HG03354 (cell line): Measurements from ENCODE around the gene SH3RF2.

Experiments used
- ATAC-seq: cut with Tn5 transposase; IDR thresholded peaks from one replicate; pipeline ENCODE4 v1.9.1; 2021; ENCODE audit warnings: mild to moderate bottlenecking; ENCODE audit not compliant: unreplicated experiment, poor library complexity, severe bottlenecking

Gene SH3RF2

DNA sequence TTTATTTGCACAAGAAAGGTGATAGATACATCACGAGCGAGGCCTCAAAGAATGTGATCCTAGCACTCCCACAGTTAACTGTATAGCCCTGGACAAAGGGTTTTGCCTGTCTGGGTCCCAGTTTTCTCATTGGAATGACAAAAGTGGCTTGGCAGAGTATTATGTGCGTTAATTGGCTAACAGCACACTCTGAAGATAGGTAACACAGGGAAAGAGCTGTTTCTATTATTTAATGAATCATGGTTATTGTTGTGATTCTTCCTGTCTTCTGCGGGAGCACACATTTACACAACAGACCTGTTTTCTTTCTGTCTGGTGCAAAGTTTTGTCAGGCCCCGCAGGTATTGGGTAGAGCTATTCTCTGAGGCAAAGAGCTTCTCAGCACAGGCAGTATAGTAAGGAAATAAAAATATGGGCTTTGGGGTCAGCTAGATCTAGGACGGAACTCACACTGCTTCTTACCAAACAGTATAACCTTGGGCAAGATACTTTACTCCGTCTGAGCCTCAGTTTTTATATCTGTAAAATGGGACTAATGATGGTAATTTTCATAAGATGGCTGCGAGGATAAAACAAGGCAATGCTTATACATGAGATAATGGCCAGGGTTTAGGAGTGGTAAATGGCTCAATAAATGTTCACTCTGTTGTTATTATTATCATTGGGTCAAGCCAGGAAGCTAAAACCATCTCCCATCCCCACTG lies 90.1 kb downstream of the SH3RF2 start:
- ATAC-seq = no peak

- no peak for ATAC-seq
Observed at GRCh38 chr5:146027751-146028150, 91.4 kb downstream of the SH3RF2 start.

DNA sequence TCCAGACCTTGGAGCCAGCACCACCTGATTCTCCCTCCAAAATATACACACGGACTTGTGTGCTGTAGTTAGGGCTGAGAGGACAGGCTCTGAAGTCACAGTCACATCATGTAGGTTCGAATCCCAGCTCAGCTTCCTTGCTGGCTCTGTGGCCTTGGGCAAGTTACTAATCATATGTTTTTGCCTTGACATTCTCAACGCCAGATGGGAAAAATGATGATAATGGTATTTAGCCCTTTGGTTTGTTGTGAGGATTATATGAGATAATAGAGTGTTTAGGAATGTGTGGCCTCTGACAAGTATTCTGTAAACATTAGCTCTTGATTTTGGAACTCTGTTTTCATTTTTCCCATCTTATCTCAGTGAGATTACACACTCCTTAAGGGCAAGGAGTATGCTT lies 96.5 kb downstream of the SH3RF2 start:
- ATAC-seq = no peak

DNA sequence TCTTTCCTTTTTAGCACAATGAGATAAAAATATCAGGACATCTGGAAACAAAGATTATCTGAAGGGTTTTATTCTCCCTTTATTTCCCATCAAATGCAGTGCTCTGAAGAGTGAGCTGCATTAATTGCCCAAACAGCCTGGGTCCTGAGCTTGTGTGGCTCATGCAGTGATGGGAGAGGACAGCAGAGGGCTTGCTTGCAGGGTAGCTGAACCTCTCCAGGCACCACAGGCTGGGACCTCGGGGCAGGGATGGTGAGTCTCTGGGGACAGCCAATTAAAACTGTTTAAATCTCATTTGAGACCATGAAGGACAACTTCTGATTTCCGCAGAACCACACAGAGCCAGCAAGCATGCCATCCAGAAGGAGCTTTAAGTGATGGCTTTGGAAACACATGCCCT lies 97.7 kb downstream of the SH3RF2 start:
- ATAC-seq = no peak

GRCh38 chr5:146034605-146035004 lies 98.2 kb downstream of the SH3RF2 start:
- ATAC-seq = no peak

- ATAC-seq = no peak
Observed at GRCh38 chr5:146039420-146039819, 103.0 kb downstream of the SH3RF2 start.

DNA sequence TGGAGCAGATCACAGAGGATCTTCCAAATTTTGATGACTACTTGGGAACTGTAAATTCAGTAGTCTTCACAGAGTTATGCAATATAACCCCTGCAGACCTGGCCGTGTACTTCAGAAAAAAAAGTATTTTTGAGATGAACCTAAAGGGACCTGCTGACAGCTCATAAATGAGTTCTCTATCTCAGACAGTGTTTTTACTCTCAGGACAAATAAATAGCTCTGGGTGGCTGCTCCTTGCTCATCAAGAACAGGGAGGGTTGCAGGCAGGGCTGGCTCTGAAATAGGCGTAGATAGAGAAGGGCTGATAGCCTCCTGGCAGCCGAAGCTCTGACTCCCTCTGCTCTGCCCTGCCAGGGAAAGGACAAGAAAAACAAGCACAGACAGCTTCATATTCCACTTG lies 104.1 kb downstream of the SH3RF2 start:
- no peak for ATAC-seq

- ATAC-seq = peak; percentile 86
Observed at GRCh38 chr5:146041180-146041789, 104.9 kb downstream of the SH3RF2 start.

DNA sequence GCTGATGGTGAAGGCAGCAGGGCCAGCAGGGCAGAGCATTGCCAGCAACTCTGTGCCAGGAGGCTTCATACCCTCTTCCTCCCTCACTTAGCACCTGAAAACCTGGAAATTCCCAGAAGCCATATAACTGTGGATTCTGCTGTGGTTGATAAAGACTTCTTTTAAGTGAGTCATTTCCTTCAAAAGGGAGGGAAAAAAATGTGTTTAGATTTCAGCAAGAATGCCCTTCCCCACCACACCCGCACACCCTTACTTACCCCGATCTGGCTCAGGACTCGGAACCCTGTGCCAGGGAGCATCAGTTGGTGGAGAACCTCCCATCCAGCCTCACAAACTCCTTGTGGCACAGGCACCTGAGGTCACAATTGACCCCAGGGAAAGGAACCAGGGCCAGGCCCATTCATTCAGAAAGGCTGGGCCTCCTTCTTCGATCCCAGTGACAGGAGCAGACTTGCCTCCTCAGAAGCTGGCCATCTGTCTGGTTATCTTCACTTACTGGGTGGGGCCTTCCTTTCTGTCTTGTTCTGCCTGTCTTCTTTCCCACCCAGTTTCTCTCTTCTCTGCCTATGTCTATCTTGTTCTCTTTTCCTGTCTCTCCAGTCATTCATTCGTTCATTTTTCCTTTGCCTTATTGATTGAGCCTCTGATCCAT lies 106.4 kb downstream of the SH3RF2 start:
- no peak for ATAC-seq

DNA sequence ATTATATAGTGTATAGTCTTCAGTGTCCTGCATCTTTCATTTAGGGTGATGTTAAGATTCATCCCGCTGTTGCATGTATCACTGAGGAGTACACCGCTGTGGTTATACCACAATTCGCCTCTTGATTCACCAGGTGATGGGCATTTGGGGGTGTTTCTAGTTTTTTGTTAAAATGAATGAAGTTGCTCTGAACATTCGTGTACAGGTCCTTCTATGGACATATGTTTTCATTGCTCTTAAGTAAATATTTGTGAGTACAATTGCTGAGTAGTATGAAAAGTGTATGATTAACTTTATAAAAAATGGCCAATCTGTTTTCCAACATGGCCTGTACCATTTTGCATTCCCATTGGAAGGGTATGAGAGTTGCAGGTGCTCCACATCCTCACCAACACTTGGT lies 107.3 kb downstream of the SH3RF2 start:
- no peak for ATAC-seq

DNA sequence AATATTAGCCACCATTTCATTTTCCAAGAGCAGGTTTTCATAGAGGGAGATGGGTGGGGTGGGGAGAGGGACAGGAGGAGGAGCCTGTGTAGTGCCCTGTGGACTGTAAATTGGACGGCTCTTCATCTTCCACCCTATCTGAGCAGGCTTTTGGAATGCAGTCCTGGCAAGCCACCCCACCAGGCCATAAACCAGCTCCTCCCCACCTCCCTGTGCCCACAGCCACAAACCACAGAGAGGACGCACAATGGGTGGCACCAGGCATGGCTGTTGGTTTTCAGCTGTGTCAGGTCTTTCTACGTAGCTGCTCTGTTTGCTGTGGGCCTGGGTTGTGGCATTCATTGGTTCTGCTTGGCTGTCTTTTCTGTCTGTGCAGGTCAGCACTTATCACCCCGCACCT lies 111.0 kb downstream of the SH3RF2 start:
- no peak for ATAC-seq

DNA sequence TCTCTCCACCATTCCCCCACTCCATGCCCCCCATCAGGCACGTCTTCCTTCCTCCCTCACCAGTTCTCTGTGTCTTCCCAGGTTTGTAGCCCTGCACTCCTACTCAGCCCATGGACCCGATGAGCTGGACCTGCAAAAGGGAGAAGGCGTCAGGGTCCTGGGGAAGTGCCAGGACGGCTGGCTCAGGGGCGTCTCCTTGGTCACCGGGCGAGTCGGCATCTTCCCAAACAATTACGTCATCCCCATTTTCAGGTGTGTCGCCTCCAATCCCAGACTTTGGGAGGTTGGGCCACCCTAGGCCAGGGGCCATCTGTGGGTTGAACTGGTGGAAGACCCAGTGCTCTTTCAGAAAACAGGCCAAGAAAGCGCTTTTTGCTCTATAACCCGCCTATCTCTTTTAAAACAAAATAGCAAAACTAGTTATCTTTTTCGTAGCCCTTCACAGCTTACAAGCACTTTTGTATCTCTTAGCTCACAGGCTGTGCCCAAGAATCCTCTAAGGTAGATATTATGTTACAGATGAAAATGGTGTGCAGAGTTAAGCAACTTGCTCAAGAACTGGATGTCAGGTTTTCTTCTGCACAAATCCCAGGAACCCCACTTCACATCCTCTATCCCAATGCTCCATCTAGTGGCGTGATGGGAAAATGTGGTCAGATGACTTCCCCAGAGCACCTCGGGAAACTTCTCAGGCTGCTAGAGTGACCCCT lies 112.8 kb downstream of the SH3RF2 start:
- no peak for ATAC-seq

- no peak for ATAC-seq
Observed at GRCh38 chr5:146049704-146050026, 113.3 kb downstream of the SH3RF2 start.

DNA sequence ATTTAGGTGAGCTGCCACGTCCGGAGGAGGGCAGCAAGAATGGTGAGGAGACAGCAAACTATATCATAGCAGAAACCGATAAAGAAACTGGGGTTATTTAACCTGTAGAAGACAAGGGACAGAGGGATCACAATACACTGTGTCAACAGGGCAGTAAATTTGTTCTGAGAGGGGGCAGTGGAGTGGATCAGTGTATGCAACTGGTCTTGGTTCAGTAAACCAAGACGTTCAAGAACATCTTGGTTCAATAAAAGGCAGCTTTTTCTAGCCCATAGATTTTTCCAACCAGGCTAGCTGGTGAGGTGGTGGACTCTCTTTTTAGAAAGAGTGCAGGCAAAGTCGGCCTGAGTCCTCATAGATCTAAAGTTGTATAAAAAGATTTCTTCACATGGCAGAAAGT lies 113.7 kb downstream of the SH3RF2 start:
- ATAC-seq = no peak

- no peak for ATAC-seq
Observed at GRCh38 chr5:146051678-146052077, 115.3 kb downstream of the SH3RF2 start.

- ATAC-seq = peak; percentile 67
Observed at GRCh38 chr5:146052780-146053179, 116.4 kb downstream of the SH3RF2 start.

DNA sequence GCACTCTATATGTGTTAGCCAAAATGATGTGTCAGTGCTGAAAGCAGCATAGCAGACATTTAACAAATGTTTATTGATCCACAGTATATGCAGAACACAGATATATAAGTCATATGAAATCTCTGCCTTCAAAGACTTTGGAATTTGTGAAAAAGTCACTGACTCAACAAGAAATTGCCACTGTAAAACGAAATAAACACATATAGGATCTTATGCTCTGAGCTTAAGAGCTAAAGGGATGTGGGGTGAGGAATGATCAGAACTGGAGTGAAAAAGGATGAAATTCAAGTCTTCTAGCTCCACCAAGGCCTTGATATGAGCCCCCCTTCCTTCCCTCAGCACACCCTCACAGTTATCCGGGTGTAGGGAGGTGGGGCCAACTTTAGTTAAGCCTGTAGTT lies 119.1 kb downstream of the SH3RF2 start:
- no peak for ATAC-seq

DNA sequence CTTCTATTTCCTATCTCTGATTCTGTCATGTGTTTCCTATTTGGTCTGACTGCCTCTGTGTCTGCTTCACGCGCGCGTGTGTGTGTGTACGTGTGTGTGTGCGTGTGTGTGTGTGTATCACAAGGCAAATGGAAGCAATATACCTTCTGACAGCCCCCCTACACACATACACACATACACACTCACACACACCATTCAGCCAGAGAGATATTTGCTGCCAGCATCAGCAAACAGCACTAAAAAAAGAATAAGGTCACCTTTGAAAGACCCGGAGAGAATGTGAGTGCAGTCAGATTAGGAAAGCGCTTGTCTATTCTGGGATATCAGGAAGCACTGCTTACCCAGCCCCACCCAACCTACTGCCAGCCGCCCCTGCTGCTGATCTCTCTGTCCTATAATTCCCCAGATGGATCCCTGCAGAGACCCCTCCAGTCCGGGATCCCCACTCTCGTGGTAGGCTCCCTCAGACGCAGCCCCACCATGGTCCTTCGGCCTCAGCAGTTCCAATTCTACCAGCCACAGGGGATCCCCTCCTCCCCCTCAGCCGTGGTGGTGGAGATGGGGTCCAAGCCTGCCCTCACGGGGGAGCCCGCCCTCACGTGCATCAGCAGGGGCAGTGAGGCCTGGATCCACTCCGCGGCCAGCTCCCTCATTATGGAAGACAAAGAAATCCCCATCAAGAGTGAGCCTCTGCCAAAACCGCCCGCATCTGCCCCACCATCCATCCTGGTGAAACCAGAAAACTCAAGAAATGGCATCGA lies 123.3 kb downstream of the SH3RF2 start:
- no peak for ATAC-seq

DNA sequence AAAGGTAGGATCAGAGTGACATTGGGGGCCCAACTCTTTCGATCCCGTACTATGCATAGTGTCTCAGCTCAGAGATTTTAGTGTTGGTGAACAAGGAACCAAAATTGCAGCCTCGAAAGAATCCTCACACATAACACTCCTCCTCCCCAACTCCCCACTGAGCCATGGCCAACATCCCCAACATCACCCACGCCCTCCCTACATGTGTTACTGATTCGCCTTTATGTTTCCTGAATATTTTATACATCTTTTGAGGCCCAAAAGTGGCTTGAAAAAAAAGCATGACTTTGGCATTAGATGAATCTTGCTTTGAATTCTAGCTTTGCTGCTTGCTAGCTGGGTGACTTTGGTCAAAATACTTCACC lies 123.8 kb downstream of the SH3RF2 start:
- no peak for ATAC-seq

GRCh38 chr5:146066968-146067367 lies 130.6 kb downstream of the SH3RF2 start:
- no peak for ATAC-seq
